ENCODE data around the gene TBC1D4.

- TF ChIP-seq POLR2AphosphoS5 (IDR thresholded peaks at IDR 0.05; ENCODE audit: low read depth, low read length) (no peak), CTCF (IDR thresholded peaks at IDR 0.05) (no peak), REST (IDR thresholded peaks at IDR 0.05; ENCODE audit: insufficient read depth in 1 of 2, low read depth in 2 of 2, low read length in 1 of 2) (no peak), SIN3A (IDR thresholded peaks at IDR 0.05; ENCODE audit: borderline replicate concordance, insufficient read depth, low read depth, low read length) (no peak), TCF7L2 (IDR thresholded peaks at IDR 0.05; ENCODE audit: low read depth, low read length) (no peak)
Observed at GRCh38 chr13:75495938-75496337, 14.0 kb upstream of the TBC1D4 start.

Data from Panc1 (cell line).